Measurements from ENCODE around the gene PROSER3. TPM values are rescaled to one million over a fixed set of nuclear protein-coding genes. Genes with fewer than 3 reads are reported as not detected.

Gene PROSER3
- total and polyA plus RNA-seq, 2 of the 4 experiments (the other 2 are of a cell fraction), result 5.4 to 21.8 TPM

- H2AK9ac ChIP-seq (replicated peaks; ENCODE audit: low read depth, low read length, poor library complexity), result no peak overlapping the region
- H3K18ac ChIP-seq (ENCODE audit: low read depth, low read length), result no peak overlapping the region
- H3K23ac ChIP-seq (ENCODE audit: low read depth, low read length), result 0 out of 2 replicates have a peak overlapping the region, but pooled peaks have one; percentile 63
- in situ Hi-C loops (cut with MboI; ENCODE audit: low sequenced_read_pairs), result no loop called here
- no peak overlapping the region for H3K27ac ChIP-seq (ENCODE audit: insufficient read depth, low read length)
- H3K14ac ChIP-seq (replicated peaks; ENCODE audit: low read depth, low read length), result no peak overlapping the region
- H3K4me2 ChIP-seq (ENCODE audit: low read depth, low read length), result no peak overlapping the region
- no peak overlapping the region for H3K4me3 ChIP-seq (ENCODE audit: insufficient read depth, low read depth, low read length)
- TF ChIP-seq CEBPB (IDR thresholded peaks at IDR 0.05; ENCODE audit: low read depth, low read length) (no peak), POLR2A (IDR thresholded peaks at IDR 0.05; ENCODE audit: low read depth, low read length) (no peak), CTCF (conservative IDR thresholded peaks at IDR 0.05; ENCODE audit: low read depth, low read length) (no peak), MAFK (IDR thresholded peaks at IDR 0.05; ENCODE audit: low read depth, low read length) (no peak), MXI1 (IDR thresholded peaks at IDR 0.05; ENCODE audit: borderline replicate concordance, low read depth, low read length) (no peak), RCOR1 (IDR thresholded peaks at IDR 0.05; ENCODE audit: insufficient replicate concordance, low read length) (no peak), FOS (IDR thresholded peaks at IDR 0.05; ENCODE audit: low read depth, low read length) (no peak), RAD21 (IDR thresholded peaks at IDR 0.05; ENCODE audit: low read length) (no peak), USF2 (IDR thresholded peaks at IDR 0.05; ENCODE audit: low read depth, low read length) (no peak)
- peaks cover 10% of the 10 kb centered on the region for H3K36me3 ChIP-seq (ENCODE audit: control insufficient read depth, insufficient read depth, low read length)
- no peak overlapping the region for H2BK20ac ChIP-seq (ENCODE audit: low read depth, low read length)
- H2BK5ac ChIP-seq (ENCODE audit: low read depth, low read length, poor library complexity, severe bottlenecking), result no peak overlapping the region
- ATAC-seq (ENCODE audit: low read depth) (no peak), DNase-seq (no peak)
- POLR2A ChIA-PET (ENCODE audit: unreplicated experiment), result no interaction called here
- dilution Hi-C loops (cut with HindIII; ENCODE audit: low sequenced_read_pairs, unreplicated experiment), result no loop called here
- peaks cover 6% of the 10 kb centered on the region; the same call in 1 of the 2 replicates for H3K9me1 ChIP-seq (ENCODE audit: insufficient read depth, low read length)
- H3K56ac ChIP-seq (ENCODE audit: extremely low read depth, insufficient read depth, low read length), result no peak overlapping the region
- no TSS peak for BruUV-seq (replicated peaks)
- H4K91ac ChIP-seq (ENCODE audit: insufficient read depth, low read depth, low read length), result no peak overlapping the region
- WGBS, 2 experiments (ENCODE audit: extremely low coverage in 2 of 2, insufficient read length in 1 of 2), result 55% methylated on average over 11 of the region's 19 CpGs; no CpG with 5 or more reads in 1 of the 2 experiments
- H4K5ac ChIP-seq (ENCODE audit: low read depth, low read length), result no peak overlapping the region
- H2AK5ac ChIP-seq (ENCODE audit: low read depth, low read length), result no peak overlapping the region
- no peak overlapping the region for H3K9ac ChIP-seq (ENCODE audit: low read depth, low read length)
- peaks cover 6% of the 10 kb centered on the region for H3K4me1 ChIP-seq (ENCODE audit: control insufficient read depth, insufficient read depth, low read length)
- CTCF ChIA-PET, result no interaction called here
- no peak overlapping the region for H2BK120ac ChIP-seq (ENCODE audit: low read depth, low read length)
- H3K79me1 ChIP-seq (ENCODE audit: low read depth in 1 of 2, low read length in 2 of 2), result peaks cover 7 to 18% of the 10 kb centered on the region in 2 experiments
- no peaks in the 10 kb centered on the region for H3K27me3 ChIP-seq (ENCODE audit: control insufficient read depth, insufficient read depth, low read length)
- no peak overlapping the region for H2BK15ac ChIP-seq (ENCODE audit: low read depth, low read length)
- no peak overlapping the region for H3K4ac ChIP-seq (ENCODE audit: low read depth, low read length)
- no peaks in the 10 kb centered on the region for H3K9me3 ChIP-seq (ENCODE audit: control insufficient read depth, insufficient read depth, low read length)
- H4K20me1 ChIP-seq (ENCODE audit: insufficient read depth, low read length), result no peaks in the 10 kb centered on the region
- H4K8ac ChIP-seq (ENCODE audit: low read depth in 2 of 2, low read length in 2 of 2), result no peak overlapping the region
- H2AFZ ChIP-seq (replicated peaks; ENCODE audit: low read length, poor library complexity), result no peak overlapping the region
- intact Hi-C loops (cut with micrococcal nuclease), result no loop called here
These were observed 19.3 kb downstream of the PROSER3 start for GRCh38 chr19:35777086-35777841.

All from IMR-90 (cell line).